Colonic mucosa (tissue), 4 donors: ENCODE data around the gene EDEM2. TPM values are rescaled to one million over a fixed set of nuclear protein-coding genes. Genes with fewer than 3 reads are reported as not detected.

ENCODE experiments used
- DNase-seq: peaks from one replicate; pipeline ENCODE4 v3.0.0-alpha.2; 2020
- H3K27ac ChIP-seq: fragments of 200-600 bp; one replicate; pipeline ENCODE4 v1.8.0; 2021
- H3K27me3 ChIP-seq: fragments of 200-600 bp; one replicate; pipeline ENCODE4 v1.8.0; 2021
- H3K36me3 ChIP-seq: fragments of 200-600 bp; one replicate; pipeline ENCODE4 v1.8.0; 2021
- H3K4me1 ChIP-seq: fragments of 200-600 bp; one replicate; pipeline ENCODE4 v1.8.0; 2021; ENCODE audit warnings: mild to moderate bottlenecking
- H3K4me3 ChIP-seq: fragments of 200-600 bp; one replicate; pipeline ENCODE4 v1.8.0; 2021
- H3K9ac ChIP-seq, 2 donors: one replicate each; pipeline ENCODE4 v1.7.0; 2013; ENCODE audit warnings: control low read depth in 2 of 2, low read depth in 2 of 2, low read length in 2 of 2
- H3K9me3 ChIP-seq: fragments of 200-600 bp; one replicate; pipeline ENCODE4 v1.8.0; 2021
- CTCF ChIP-seq: fragments of 200-600 bp; IDR thresholded peaks from one replicate; pipeline ENCODE4 v1.8.0; 2022; ENCODE audit warnings: antibody characterized with exemption, mild to moderate bottlenecking
- intact Hi-C: fragments of 100-400 bp; cut with DNase I; formaldehyde crosslinking; loops from one replicate; pipeline ENCODE4 v1.14.1; 2022
- total RNA-seq, 2 donors: library from RNA; stranded (reverse); fragmentation: NEBNext Ultra II Directional in 1 of 2; extraction: Animal tissue kit (Norgen Biotek cat#: 25700) in 1 of 2; gene quantifications; one replicate each; pipeline ENCODE4 v1.2.1, GENCODE V29; 2021
- donor health status: healthy.
- donor health status: DM: no; HTN: no; CAD: no.
- donor health status: DM: no; HTN: no; CAD: no.

Gene EDEM2
- total RNA-seq, 2 donors from 2014 or later: 28.0 to 36.0 TPM

GRCh38 chr20:35135867-35136586, 11.1 kb downstream of the EDEM2 start:
- Histone ChIP-seq H3K36me3 (peaks cover 9% of the 10 kb centered on the region), H3K27ac (no peak overlapping the region), H3K4me1 (no peaks in the 10 kb centered on the region), H3K9me3 (no peaks in the 10 kb centered on the region), H3K9ac (no peak overlapping the region), H3K4me3 (no peak overlapping the region), H3K27me3 (no peaks in the 10 kb centered on the region)
- no peak for TF ChIP-seq CTCF
- intact Hi-C loops: no loop called here
- no peak for DNase-seq

- Histone ChIP-seq H3K9ac (no peak overlapping the region), H3K4me1 (no peaks in the 10 kb centered on the region), H3K27me3 (no peaks in the 10 kb centered on the region), H3K36me3 (peaks cover 9% of the 10 kb centered on the region), H3K9me3 (no peaks in the 10 kb centered on the region), H3K4me3 (no peak overlapping the region), H3K27ac (no peak overlapping the region)
- intact Hi-C loops: no loop called here
- no peak for TF ChIP-seq CTCF
- DNase-seq: no peak
Measured at GRCh38 chr20:35134880-35135279, 12.3 kb downstream of the EDEM2 start.

- no peaks in the 10 kb centered on the region for H3K4me1 ChIP-seq
- H3K9me3 ChIP-seq: no peaks in the 10 kb centered on the region
- no peak overlapping the region for H3K9ac ChIP-seq
- TF ChIP-seq CTCF: no peak
- H3K27me3 ChIP-seq: no peaks in the 10 kb centered on the region
- intact Hi-C loops: no loop called here
- peaks cover 9% of the 10 kb centered on the region for H3K36me3 ChIP-seq
- H3K27ac ChIP-seq: no peak overlapping the region
- no peak for DNase-seq
- H3K4me3 ChIP-seq: no peak overlapping the region
Measured at GRCh38 chr20:35134472-35134871, 12.7 kb downstream of the EDEM2 start.

- H3K9me3 ChIP-seq: no peaks in the 10 kb centered on the region
- no peak overlapping the region for H3K4me3 ChIP-seq
- TF ChIP-seq CTCF: no peak
- intact Hi-C loops: no loop called here
- no peak for DNase-seq
- no peak overlapping the region for H3K9ac ChIP-seq
- no peaks in the 10 kb centered on the region for H3K27me3 ChIP-seq
- peaks cover 9% of the 10 kb centered on the region for H3K36me3 ChIP-seq
- no peak overlapping the region for H3K27ac ChIP-seq
- no peaks in the 10 kb centered on the region for H3K4me1 ChIP-seq
Measured at GRCh38 chr20:35133735-35134134, 13.4 kb downstream of the EDEM2 start.

- Histone ChIP-seq H3K9ac (no peak overlapping the region), H3K27ac (no peak overlapping the region), H3K27me3 (no peaks in the 10 kb centered on the region), H3K9me3 (no peaks in the 10 kb centered on the region), H3K4me3 (no peak overlapping the region), H3K4me1 (no peaks in the 10 kb centered on the region), H3K36me3 (peaks cover 9% of the 10 kb centered on the region)
- intact Hi-C loops: no loop called here
- no peak for TF ChIP-seq CTCF
- no peak for DNase-seq
Measured at GRCh38 chr20:35133031-35133430, 14.1 kb downstream of the EDEM2 start.
